K562 (cell line): ENCODE results near the gene PANX1. TPM values are rescaled to one million over a fixed set of nuclear protein-coding genes. Genes with fewer than 3 reads are reported as not detected.

ENCODE experiments used
- EGR1 ChIP-seq: fragments of 450-650 bp; conservative IDR thresholded peaks from 2 replicates; pipeline ENCODE4 v1.6.1; 2017; ENCODE audit warnings: mild to moderate bottlenecking
- FOXJ2 ChIP-seq: fragments of 200-800 bp; sonication (Bioruptor generic); IDR thresholded peaks from 2 replicates; pipeline ENCODE4 v1.6.1; 2016; ENCODE audit warnings: missing genetic modification characterization, missing compliant biosample characterization
- GABPB1 ChIP-seq: sonication (generic); formaldehyde crosslinking; IDR thresholded peaks from 2 replicates; pipeline ENCODE4 v1.8.0; 2022; ENCODE audit warnings: mild to moderate bottlenecking, missing genetic modification reagents
- NR3C1 ChIP-seq: sonication (generic); formaldehyde crosslinking; IDR thresholded peaks from 2 replicates; pipeline ENCODE4 v1.8.1; 2022; ENCODE audit warnings: missing genetic modification reagents
- NRF1 ChIP-seq, 2 experiments: fragments of 450-650 bp; IDR thresholded peaks in 1 of 2; conservative IDR thresholded peaks in 1 of 2; 2 replicates each; pipeline ENCODE4 v1.6.1; 2014; ENCODE audit warnings: mild to moderate bottlenecking in 2 of 2
- PURB ChIP-seq: sonication (generic); formaldehyde crosslinking; IDR thresholded peaks from 2 replicates; pipeline ENCODE4 v1.9.0; 2021; ENCODE audit warnings: low read depth, mild to moderate bottlenecking, missing genetic modification reagents
- RNF219 ChIP-seq: fragments of 250-450 bp; sonication (Bioruptor Pico); IDR thresholded peaks from 2 replicates; pipeline ENCODE4 v1.5.0; 2022; ENCODE audit warnings: mild to moderate bottlenecking
- SMARCC2 ChIP-seq: fragments of 450-650 bp; IDR thresholded peaks from 2 replicates; pipeline ENCODE4 v1.6.1; 2017; ENCODE audit warnings: antibody characterized with exemption, moderate library complexity, mild to moderate bottlenecking, low read depth
- ZBTB26 ChIP-seq: fragments of 450-650 bp; formaldehyde crosslinking; IDR thresholded peaks from 2 replicates; pipeline ENCODE4 v1.4.0; 2022; ENCODE audit warnings: missing genetic modification characterization
- ZBTB40 ChIP-seq, 2 experiments: fragments of 450-650 bp in 1 of 2; sonication (generic) in 1 of 2; formaldehyde crosslinking in 1 of 2; IDR thresholded peaks; 2 replicates each; pipeline versions ENCODE4 v1.7.1 to v1.9.0; 2016 to 2022; ENCODE audit warnings: inconsistent platforms in 1 of 2, mild to moderate bottlenecking in 1 of 2, missing genetic modification reagents in 1 of 2
- ZC3H11A ChIP-seq: IDR thresholded peaks from 2 replicates; pipeline ENCODE4 v1.6.1; 2012; ENCODE audit warnings: low read depth, low read length, improper control_type of control experiment
- ZNF253 ChIP-seq: fragments of 250-450 bp; sonication (Bioruptor Pico); conservative IDR thresholded peaks from 2 replicates; pipeline ENCODE4 v1.6.1; 2021; ENCODE audit warnings: mild to moderate bottlenecking
- ZNF354B ChIP-seq: fragments of 250-450 bp; sonication (Bioruptor Pico); IDR thresholded peaks from 2 replicates; pipeline ENCODE4 v1.4.0; 2020
- ZNF766 ChIP-seq: fragments of 200-800 bp; sonication (Bioruptor generic); conservative IDR thresholded peaks from 2 replicates; pipeline ENCODE4 v1.6.1; 2016; ENCODE audit warnings: missing genetic modification characterization, missing compliant biosample characterization
- polyA plus RNA-seq, 8 experiments: library from polyadenylated mRNA; depleted of rRNA in 4 of 8; stranded (reverse) in 5 of 8; unstranded in 3 of 8; fragments of >200 nt; fragmentation: Nextera tagmentation in 2 of 8; fragmentation: Illumina TruSeq in 1 of 8; extraction: Ambion mirVana in 2 of 8; extraction: Trizol in 1 of 8; gene quantifications; 2 replicates each; pipeline versions ENCODE4 v1.2.1 to v1.2.3, GENCODE V29; 2011 to 2014; ENCODE audit warnings: inconsistent platforms in 1 of 8, missing spikeins in 1 of 8
- total RNA-seq, 7 experiments: library from RNA; depleted of rRNA in 6 of 7; stranded (reverse); fragments of >200 nt in 6 of 7; fragmentation: Illumina TruSeq in 2 of 7; extraction: Trizol in 2 of 7; gene quantifications; 2 replicates each; pipeline versions ENCODE4 v1.2.1 to v1.2.3, GENCODE V29; 2011 to 2021; ENCODE audit warnings: low replicate concordance in 1 of 7

PANX1 gene
- total and polyA plus RNA-seq, 9 of the 15 experiments (the other 6 are each of a cell fraction or from before 2014, with no cell fraction given), result 1.9 to 14.8 (median 10.1) TPM

- TF ChIP-seq EGR1 (no peak), PURB (CRISPR knock-in tag) (no peak), ZNF354B (CRISPR knock-in tag) (no peak), NRF1 (conservative IDR thresholded peaks at IDR 0.05 in 1 of 2, IDR thresholded peaks at IDR 0.05 in 1 of 2) (peak; percentile 28 to 41; a peak in 3 of 4 replicates), RNF219 (CRISPR knock-in tag) (no peak), GABPB1 (CRISPR knock-in tag) (0 out of 2 replicates have a peak, but pooled peaks have one; percentile 35), ZNF253 (no peak), NR3C1 (no peak), ZBTB40 (IDR thresholded peaks at IDR 0.05) (no peak), ZBTB40 (CRISPR knock-in tag; IDR thresholded peaks at IDR 0.05) (no peak), ZC3H11A (no peak), FOXJ2 (tag) (no peak), ZBTB26 (CRISPR knock-in tag) (no peak), SMARCC2 (peak; percentile 76), ZNF766 (CRISPR knock-in tag) (no peak)
Observed at GRCh38 chr11:94151903-94152677, 23.4 kb downstream of the PANX1 start (continued).
